GM23338 (cell line): ENCODE measurements around the gene GOLM1.

Experiments
- CREB1 ChIP-seq: fragments of 250-450 bp; sonication (Bioruptor Pico); IDR thresholded peaks from 2 replicates; pipeline ENCODE4 v1.5.0; 2020; ENCODE audit warnings: low read depth, mild to moderate bottlenecking, moderate library complexity
- EZH2 ChIP-seq: fragments of 200-600 bp; sonication (generic); IDR thresholded peaks from one replicate; pipeline ENCODE4 v1.8.0; 2017; ENCODE audit warnings: antibody characterized with exemption, mild to moderate bottlenecking, low read depth; ENCODE audit not compliant: unreplicated experiment
- EZH2phosphoT487 ChIP-seq: fragments of 200-600 bp; sonication (generic); IDR thresholded peaks from one replicate; pipeline ENCODE4 v1.8.1; 2018; ENCODE audit warnings: antibody characterized with exemption; ENCODE audit not compliant: unreplicated experiment
- POLR2AphosphoS5 ChIP-seq: IDR thresholded peaks from 2 replicates; pipeline ENCODE4 v1.6.1; 2016; ENCODE audit warnings: antibody characterized with exemption, low read depth
- TF ChIP-seq, protein P1 (sequence below), 2 experiments: fragments of 200-600 bp in 1 of 2; sonication (generic) in 1 of 2; conservative IDR thresholded peaks; 2 replicates each; pipeline versions ENCODE4 v1.5.1 to v1.6.1; 2016 to 2017; ENCODE audit warnings: antibody characterized with exemption in 2 of 2, low read depth in 2 of 2, mild to moderate bottlenecking in 2 of 2, moderate library complexity in 1 of 2

DNA sequence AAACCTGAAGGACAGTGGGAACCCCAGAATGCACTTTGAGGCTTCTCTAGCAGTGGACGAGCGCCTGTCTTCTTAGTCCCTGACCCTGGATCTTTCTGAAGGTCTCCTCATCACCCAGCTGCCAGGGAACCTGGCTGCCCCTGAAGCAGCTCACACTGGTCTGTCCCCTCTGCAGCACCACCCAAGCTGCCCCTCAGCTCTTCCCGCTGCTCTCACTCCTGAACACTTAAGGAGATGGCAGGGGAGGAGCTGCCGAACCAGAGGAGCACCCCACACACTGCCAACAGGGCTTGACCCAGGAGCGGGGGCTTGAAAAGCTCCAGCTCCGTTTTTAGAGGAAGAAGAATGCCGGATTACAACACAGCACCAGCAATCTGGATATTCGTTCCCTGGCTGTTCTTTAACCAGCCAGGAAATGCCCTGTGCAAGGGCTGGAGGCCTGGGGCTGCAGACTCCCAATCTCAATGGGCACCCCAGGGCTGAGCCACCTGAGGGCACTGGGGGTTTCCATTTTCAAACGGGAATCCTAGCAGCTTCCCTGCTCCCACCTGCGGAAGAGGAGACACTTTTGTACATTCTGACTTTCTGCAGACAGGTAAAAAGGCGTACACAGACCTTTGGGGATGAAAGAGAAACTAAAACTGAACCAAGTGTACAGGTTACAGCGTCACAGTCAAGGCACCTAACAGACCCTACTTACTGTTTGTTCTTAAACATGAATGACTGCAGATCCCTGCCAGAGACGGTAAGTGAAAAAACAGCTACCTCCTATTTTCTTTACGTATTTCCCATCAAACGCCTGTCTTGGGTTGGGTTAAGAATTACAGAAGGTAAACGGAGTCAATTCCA is 36.3 kb downstream of the GOLM1 start:
- no peak for TF ChIP-seq POLR2AphosphoS5
- TF ChIP-seq EZH2: no peak
- TF ChIP-seq, protein P1, sequence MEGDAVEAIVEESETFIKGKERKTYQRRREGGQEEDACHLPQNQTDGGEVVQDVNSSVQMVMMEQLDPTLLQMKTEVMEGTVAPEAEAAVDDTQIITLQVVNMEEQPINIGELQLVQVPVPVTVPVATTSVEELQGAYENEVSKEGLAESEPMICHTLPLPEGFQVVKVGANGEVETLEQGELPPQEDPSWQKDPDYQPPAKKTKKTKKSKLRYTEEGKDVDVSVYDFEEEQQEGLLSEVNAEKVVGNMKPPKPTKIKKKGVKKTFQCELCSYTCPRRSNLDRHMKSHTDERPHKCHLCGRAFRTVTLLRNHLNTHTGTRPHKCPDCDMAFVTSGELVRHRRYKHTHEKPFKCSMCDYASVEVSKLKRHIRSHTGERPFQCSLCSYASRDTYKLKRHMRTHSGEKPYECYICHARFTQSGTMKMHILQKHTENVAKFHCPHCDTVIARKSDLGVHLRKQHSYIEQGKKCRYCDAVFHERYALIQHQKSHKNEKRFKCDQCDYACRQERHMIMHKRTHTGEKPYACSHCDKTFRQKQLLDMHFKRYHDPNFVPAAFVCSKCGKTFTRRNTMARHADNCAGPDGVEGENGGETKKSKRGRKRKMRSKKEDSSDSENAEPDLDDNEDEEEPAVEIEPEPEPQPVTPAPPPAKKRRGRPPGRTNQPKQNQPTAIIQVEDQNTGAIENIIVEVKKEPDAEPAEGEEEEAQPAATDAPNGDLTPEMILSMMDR (conservative IDR thresholded peaks at IDR 0.05; ENCODE audit: low read depth in 2 of 2): no peak
- TF ChIP-seq EZH2phosphoT487: no peak
- no peak for TF ChIP-seq CREB1 (CRISPR knock-in tag)
